Naive thymus-derived CD4-positive, alpha-beta T cell (primary cell): ENCODE data around the gene PPP2R3C. TPM values are rescaled to one million over a fixed set of nuclear protein-coding genes. Genes with fewer than 3 reads are reported as not detected.
A peak's percentile ranks its signal among the peaks of the same experiment; 100 is the strongest.
"Not testable (repeated sequence)": the region's sequence is repeated elsewhere in the genome, so short reads cannot be mapped to it uniquely, and the experiment has no call there.

ENCODE experiments used
- ATAC-seq: fragments of 150-1000 bp; cut with Tn5 transposase; 2 replicates; pipeline ENCODE4 v1.10.0; 2021; ENCODE audit warnings: mild to moderate bottlenecking, moderate library complexity
- CTCF ChIA-PET: fragments of 350-600 bp; sonication (Branson Sonifier 250); formaldehyde crosslinking; loops from one replicate; lab custom pipeline; 2021; ENCODE audit warnings: antibody characterized with exemption; lab: Charles Lee
- POLR2A ChIA-PET: fragments of 350-600 bp; sonication (Branson Sonifier 250); formaldehyde crosslinking; loops from one replicate; lab custom pipeline; 2021; ENCODE audit warnings: antibody characterized with exemption, inconsistent platforms; lab: Charles Lee
- DNase-seq, 9 donors: peaks; one replicate each; pipeline versions ENCODE4 v3.0.0 to v3.0.0-alpha.2; 2020 to 2022; ENCODE audit warnings: mixed read lengths in 1 of 9
- H3K27ac ChIP-seq: one replicate; pipeline ENCODE4 v1.7.0; 2013; ENCODE audit warnings: mild to moderate bottlenecking, low read depth, low read length, moderate library complexity
- H3K27me3 ChIP-seq, 2 donors: one replicate each; pipeline ENCODE4 v1.7.0; 2013; ENCODE audit warnings: low read length in 2 of 2, mild to moderate bottlenecking in 2 of 2, moderate library complexity in 2 of 2; ENCODE audit not compliant: control insufficient read depth in 2 of 2, insufficient read depth in 2 of 2
- H3K36me3 ChIP-seq, 3 experiments: 1 replicate in 2 of 3; 2 replicates in 1 of 3; pipeline ENCODE4 v1.7.0; 2013; ENCODE audit warnings: low read length in 3 of 3, mild to moderate bottlenecking in 3 of 3, moderate library complexity in 1 of 3; ENCODE audit not compliant: insufficient read depth in 3 of 3, control insufficient read depth in 2 of 3
- H3K4me1 ChIP-seq, 2 donors: one replicate each; pipeline ENCODE4 v1.7.0; 2013; ENCODE audit warnings: low read length in 2 of 2, mild to moderate bottlenecking in 2 of 2, moderate library complexity in 1 of 2; ENCODE audit not compliant: control insufficient read depth in 2 of 2, insufficient read depth in 2 of 2
- H3K4me3 ChIP-seq: 2 replicates; pipeline ENCODE4 v1.7.0; 2013; ENCODE audit warnings: mild to moderate bottlenecking, low read length
- H3K9me3 ChIP-seq, 3 experiments: 1 replicate in 2 of 3; 2 replicates in 1 of 3; pipeline ENCODE4 v1.7.0; 2013; ENCODE audit warnings: low read length in 3 of 3; ENCODE audit not compliant: control insufficient read depth in 2 of 3
- H3K27ac Mint-ChIP-seq, 9 donors: one replicate each; pipeline ENCODE4 v1.8.0; 2020 to 2022; ENCODE audit warnings: mixed read lengths in 9 of 9, mild to moderate bottlenecking in 8 of 9, moderate library complexity in 5 of 9, inconsistent platforms in 2 of 9
- H3K27me3 Mint-ChIP-seq, 5 donors: one replicate each; pipeline ENCODE4 v1.8.0; 2021 to 2022; ENCODE audit warnings: mixed read lengths in 5 of 5, mild to moderate bottlenecking in 1 of 5
- H3K36me3 Mint-ChIP-seq, 5 donors: one replicate each; pipeline ENCODE4 v1.8.0; 2020 to 2022; ENCODE audit warnings: mixed read lengths in 5 of 5, mild to moderate bottlenecking in 3 of 5, inconsistent platforms in 1 of 5
- H3K4me1 Mint-ChIP-seq, 7 donors: one replicate each; pipeline ENCODE4 v1.8.0; 2020 to 2022; ENCODE audit warnings: mixed read lengths in 7 of 7, mild to moderate bottlenecking in 3 of 7, inconsistent platforms in 1 of 7
- H3K4me3 Mint-ChIP-seq, 10 donors: one replicate each; pipeline ENCODE4 v1.8.0; 2020 to 2022; ENCODE audit warnings: mild to moderate bottlenecking in 10 of 10, mixed read lengths in 10 of 10, moderate library complexity in 6 of 10, inconsistent platforms in 2 of 10
- H3K9me3 Mint-ChIP-seq, 11 donors: one replicate each; pipeline ENCODE4 v1.8.0; 2020 to 2022; ENCODE audit warnings: mixed read lengths in 11 of 11, mild to moderate bottlenecking in 4 of 11, inconsistent platforms in 1 of 11, moderate library complexity in 1 of 11
- intact Hi-C, 2 donors: fragments of 100-400 bp; cut with micrococcal nuclease; formaldehyde crosslinking; loops; one replicate each; pipeline ENCODE4 v1.15.1; 2023
- polyA plus RNA-seq, 2 donors: library from polyadenylated mRNA; unstranded; fragments of 300-500 nt; fragmentation: Illumina TruSeq; gene quantifications; one replicate each; pipeline ENCODE4 v1.2.3, GENCODE V29; 2021
- total RNA-seq, 6 experiments: library from RNA in 5 of 6; stranded (reverse) in 5 of 6; gene quantifications; 1 replicate in 5 of 6; 2 replicates in 1 of 6; pipeline ENCODE4 v1.2.3 and lab custom pipeline; 2021 to 2026

The PPP2R3C gene
- total and polyA plus RNA-seq, 7 experiments from 2014 or later = 31.4 to 52.2 (median 36.7) TPM

DNA sequence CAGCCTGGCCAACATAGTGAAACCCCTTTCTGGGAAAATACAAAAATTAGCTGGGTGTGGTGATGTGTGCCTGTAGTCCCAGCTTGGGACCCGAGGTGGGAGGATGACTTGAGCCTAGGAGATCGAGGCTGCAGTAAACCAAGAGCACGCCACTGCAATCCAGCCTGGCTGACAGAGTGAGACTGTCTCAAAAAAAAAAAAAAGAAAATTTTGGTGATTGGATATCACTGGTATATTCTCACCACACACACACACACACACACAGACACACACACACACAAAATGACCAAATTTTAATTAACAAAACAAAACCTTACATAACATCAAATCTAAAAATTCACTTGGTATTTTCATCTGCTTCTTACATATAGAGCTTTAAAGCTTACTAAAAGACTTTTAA lies 79.2 kb downstream of the PPP2R3C start:
- Mint-ChIP-seq H3K27ac (peak overlapping the region in 7 of 9 donors; percentile 4 to 86 (median 40)), H3K27me3 (no peaks in the 10 kb centered on the region), H3K4me1 (peaks cover 8 to 25% (median 18%) of the 10 kb centered on the region in 7 donors), H3K9me3 (no peaks in the 10 kb centered on the region), H3K4me3 (no peak overlapping the region), H3K36me3 (no peaks in the 10 kb centered on the region)
- intact Hi-C loops = no loop called here
- H3K36me3 ChIP-seq = no peaks in the 10 kb centered on the region
- no peak for ATAC-seq
- POLR2A ChIA-PET = interaction anchor here (0.6 to 1.8 kb wide), 3 partner anchors 60 to 363 kb away, joined by 3 to 7 read pairs (median 3); partner anchors contain the start of gene SRP54
- DNase-seq = no peak
- CTCF ChIA-PET = no interaction called here
- H3K27me3 ChIP-seq = no peaks in the 10 kb centered on the region
- H3K4me1 ChIP-seq = peaks cover 6 to 17% of the 10 kb centered on the region in 2 donors
- no peak overlapping the region for H3K4me3 ChIP-seq
- no peaks in the 10 kb centered on the region for H3K9me3 ChIP-seq
- no peak overlapping the region for H3K27ac ChIP-seq

DNA sequence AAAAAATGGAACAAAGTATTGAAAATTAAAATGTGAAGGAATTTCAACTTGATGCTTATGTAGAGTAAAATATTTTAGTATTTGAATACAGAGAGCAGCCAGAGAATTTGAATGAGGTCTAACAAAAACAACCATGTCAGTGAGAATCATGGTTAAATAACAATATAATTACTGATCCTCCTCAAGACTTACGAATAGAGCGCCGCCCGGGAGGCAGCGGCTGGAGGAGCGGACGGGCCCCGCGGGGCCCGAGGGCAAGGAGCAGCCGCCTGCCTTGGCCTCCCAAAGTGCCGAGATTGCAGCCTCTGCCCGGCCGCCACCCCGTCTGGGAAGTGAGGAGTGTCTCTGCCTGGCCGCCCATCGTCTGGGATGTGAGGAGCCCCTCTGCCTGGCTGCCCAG lies 83.5 kb downstream of the PPP2R3C start:
- Mint-ChIP-seq H3K36me3 (peaks cover 5 to 25% (median 18%) of the 10 kb centered on the region in 5 donors), H3K9me3 (peaks cover 0 to 27% (median 18%) of the 10 kb centered on the region in 11 donors)
- H3K27me3 ChIP-seq, H3K4me3 Mint-ChIP-seq, H3K36me3 ChIP-seq, H3K27ac Mint-ChIP-seq, H3K27ac ChIP-seq, H3K4me1 Mint-ChIP-seq, CTCF ChIA-PET, H3K27me3 Mint-ChIP-seq, H3K4me1 ChIP-seq, ATAC-seq, DNase-seq, H3K4me3 ChIP-seq: not testable (repeated sequence)
- POLR2A ChIA-PET = interaction anchor here (0.7 kb wide), 1 partner anchor 72 kb away, joined by 3 read pairs; no protein-coding TSS in a partner anchor
- H3K9me3 ChIP-seq = peaks cover 0 to 11% (median 0%) of the 10 kb centered on the region in 3 experiments
- intact Hi-C loops = loop anchor here in 1 of 2 donors (1.0 kb wide), 1 partner anchor 8 kb away; the partner anchor contains the start of gene FAM177A1

Other genes with a start within 250 kb of the PPP2R3C start
- 10 to 100 TPM; 47.4 to 62.5 (median 53.3) TPM for gene BAZ1A, start 246.6 kb downstream of the PPP2R3C start, total RNA-seq
- 10 to 100 TPM; 10.3 to 14.1 TPM for gene BAZ1A, start 246.6 kb downstream of the PPP2R3C start, polyA plus RNA-seq
- 10 to 100 TPM; 35.8 to 61.4 (median 52.0) TPM for gene SRP54, start 139.0 kb downstream of the PPP2R3C start, total RNA-seq
- gene SRP54, start 139.0 kb downstream of the PPP2R3C start, polyA plus RNA-seq = 10 to 100 TPM; 34.2 to 37.4 TPM
- 100 to 1,000 TPM in 1 of 5 experiments, 10 to 100 TPM in 4; 34.3 to 135 (median 41.7) TPM for gene FAM177A1, start 75.7 kb downstream of the PPP2R3C start, total RNA-seq
- gene FAM177A1, start 75.7 kb downstream of the PPP2R3C start, polyA plus RNA-seq = 10 to 100 TPM; 34.9 to 36.2 TPM
- 10 to 100 TPM; 31.2 to 40.9 (median 38.4) TPM for gene PRORP, start 562 bp upstream of the PPP2R3C start, total RNA-seq
- gene PRORP, start 562 bp upstream of the PPP2R3C start, polyA plus RNA-seq = 10 to 100 TPM; 67.4 to 77.3 TPM
- 100 to 1,000 TPM in 1 of 5 experiments, 10 to 100 TPM in 4; 76.6 to 274 (median 90.0) TPM for gene PSMA6, start 170.4 kb upstream of the PPP2R3C start, total RNA-seq
- gene PSMA6, start 170.4 kb upstream of the PPP2R3C start, polyA plus RNA-seq = 100 to 1,000 TPM; 251 to 291 TPM